ENCODE measurements around the gene LCP1.
"Not testable (repeated sequence)": the region's sequence is repeated elsewhere in the genome, so short reads cannot be mapped to it uniquely, and the experiment has no call there.

Gene LCP1

DNA sequence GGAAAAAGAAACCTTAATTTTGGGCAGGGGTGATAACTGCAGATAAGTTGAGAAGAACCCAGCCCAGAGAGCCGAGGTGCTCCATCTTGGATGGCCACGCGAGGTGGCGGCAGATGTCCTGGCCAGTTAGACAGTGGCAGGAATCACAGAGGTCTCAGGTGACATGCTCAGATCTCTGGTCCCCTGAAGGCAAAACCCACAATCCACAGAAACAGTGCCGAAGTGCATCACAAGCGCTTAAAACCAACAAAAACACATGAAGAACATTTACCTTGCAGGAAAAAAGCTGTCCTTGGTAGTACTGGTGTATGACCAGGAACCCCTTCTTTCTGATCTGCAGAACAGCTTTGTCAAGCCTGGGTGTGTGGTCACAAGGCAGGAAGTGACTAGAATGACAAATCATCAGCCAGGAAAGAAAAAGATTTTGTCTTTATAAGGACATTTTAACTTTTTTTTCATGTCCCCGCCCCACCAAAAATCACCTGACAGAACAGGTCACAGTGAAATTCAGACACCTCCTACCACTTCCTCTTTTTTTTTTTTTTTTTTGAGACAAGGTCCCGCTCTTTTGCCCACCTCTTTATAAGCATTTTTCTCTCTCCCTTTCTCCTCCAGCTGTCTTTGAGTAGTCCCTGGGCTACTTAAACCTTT, at the start of gene LCP1:
LCP1 (minus strand) TSS at position 338 of the 651 bp plus-strand sequence. CDS start 22,515 bp downstream, outside the sequence.
- DNase-seq = peak; percentile 25 to 58 (median 49)

GRCh38 chr13:46229251-46229650, 47.3 kb upstream of the LCP1 start:
- no peak for DNase-seq

- not testable (repeated sequence) for DNase-seq
Observed at GRCh38 chr13:46220234-46220633, 38.3 kb upstream of the LCP1 start.

DNA sequence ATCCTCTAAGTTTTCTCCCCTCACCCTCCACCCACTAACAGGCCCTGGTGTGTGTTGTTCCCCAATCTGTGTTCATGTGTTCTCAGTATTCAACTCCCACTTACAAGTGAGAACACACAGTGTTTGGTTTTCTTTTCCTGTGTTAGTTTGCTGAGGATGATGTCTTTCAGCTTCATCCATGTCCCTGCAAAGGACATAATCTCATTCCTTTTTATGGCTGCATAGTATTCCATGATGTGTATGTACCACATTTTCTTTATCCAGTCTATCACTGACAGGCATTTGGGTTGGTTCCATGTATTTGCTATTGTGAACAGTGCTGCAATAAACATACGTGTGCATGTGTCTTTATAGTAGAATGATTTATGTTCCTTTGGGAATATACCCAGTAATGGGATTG, 32.8 kb upstream of the LCP1 start:
- DNase-seq = not testable (repeated sequence)

GRCh38 chr13:46213242-46213641, 31.3 kb upstream of the LCP1 start:
- DNase-seq = no peak

- peak; percentile 58 to 74 (median 61) for DNase-seq
Observed at GRCh38 chr13:46211483-46212351, 29.7 kb upstream of the LCP1 start, which contains the start of gene LRRC63. LRRC63 (plus strand) TSS chr13:46211928; CDS start chr13:46213035, 1,107 bp downstream.

DNA sequence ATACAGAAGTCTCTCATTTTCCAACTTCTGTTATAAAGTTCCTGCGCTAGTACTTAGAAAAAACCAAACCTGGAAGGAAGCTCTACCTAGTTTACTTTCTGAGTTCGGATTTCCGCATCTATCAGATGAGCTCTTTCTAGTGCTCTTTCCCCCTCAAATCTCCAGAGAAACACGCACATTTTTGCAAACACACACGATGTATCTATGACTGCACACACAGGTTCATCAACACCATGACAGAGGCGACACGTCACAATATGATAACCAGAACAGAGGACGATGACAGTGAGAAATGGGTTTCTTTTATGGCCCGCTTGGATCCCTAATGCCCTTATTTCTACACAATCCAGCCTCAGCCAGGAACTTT, 29.1 kb upstream of the LCP1 start:
- no peak for DNase-seq

GRCh38 chr13:46210362-46211083, 28.5 kb upstream of the LCP1 start:
- no peak for DNase-seq

- no peak for DNase-seq
Observed at GRCh38 chr13:46207828-46208227, 25.9 kb upstream of the LCP1 start.

GRCh38 chr13:46206143-46206542, 24.2 kb upstream of the LCP1 start:
- DNase-seq = no peak

GRCh38 chr13:46202966-46203365, 21.0 kb upstream of the LCP1 start:
- DNase-seq = no peak

DNA sequence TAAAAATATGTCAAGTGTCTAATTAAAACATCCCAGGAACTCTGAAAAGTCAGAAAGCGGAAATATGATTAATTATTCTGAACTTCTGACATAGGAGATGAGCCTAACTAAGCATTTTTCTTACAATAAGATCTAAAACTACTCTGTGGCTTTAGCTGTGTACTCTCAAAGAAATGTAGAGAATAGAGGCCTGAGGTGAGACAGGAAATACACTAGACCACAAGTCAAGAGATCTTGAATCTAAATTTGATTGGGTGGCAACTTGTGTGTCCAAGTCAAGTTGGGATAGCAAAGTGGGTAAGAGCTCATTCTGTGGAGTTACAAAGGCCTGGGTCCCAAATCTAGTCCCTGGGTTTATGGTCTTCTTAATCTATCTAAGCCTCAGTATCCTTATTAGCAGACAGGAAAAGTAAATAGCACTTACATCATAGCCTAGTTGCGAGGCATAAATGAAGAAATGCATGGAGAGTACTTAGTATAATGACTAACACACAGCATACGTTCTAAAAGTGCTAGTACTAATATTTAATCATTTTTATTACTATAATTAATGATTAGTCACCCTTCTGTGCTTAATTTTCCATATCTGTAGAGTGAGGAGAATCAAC, 20.3 kb upstream of the LCP1 start:
- DNase-seq = no peak

- no peak for DNase-seq
Observed at GRCh38 chr13:46198696-46199193, 16.8 kb upstream of the LCP1 start.

- no peak for DNase-seq
Observed at GRCh38 chr13:46197299-46198048, 15.5 kb upstream of the LCP1 start.

DNA sequence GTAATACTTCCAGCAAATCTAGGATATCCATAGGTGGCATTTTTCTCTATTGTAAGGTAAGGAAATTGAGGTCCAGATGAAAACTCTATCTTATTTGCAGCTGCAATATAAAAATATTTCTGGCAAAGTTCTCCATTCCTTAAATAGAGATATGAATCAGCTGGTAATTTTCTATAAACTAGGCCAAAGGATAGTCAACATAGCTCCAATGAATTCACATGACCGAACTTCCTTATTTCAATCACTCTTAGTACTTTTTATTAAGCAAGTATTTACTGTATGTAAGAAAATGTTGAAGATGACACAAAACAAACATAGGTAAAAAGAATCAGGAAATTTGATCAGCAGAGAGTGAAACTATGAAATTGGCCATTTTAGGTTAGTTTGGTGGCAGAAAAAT, 13.0 kb upstream of the LCP1 start:
- DNase-seq = no peak

- no peak for DNase-seq
Observed at GRCh38 chr13:46192412-46192811, 10.4 kb upstream of the LCP1 start.

- DNase-seq = no peak
Observed at GRCh38 chr13:46185634-46186033, 3.7 kb upstream of the LCP1 start.

GRCh38 chr13:46184277-46184699, 2.3 kb upstream of the LCP1 start:
- DNase-seq = peak; percentile 47 to 63 (median 54)

GRCh38 chr13:46183018-46183946, 1.3 kb upstream of the LCP1 start:
- no peak for DNase-seq

- no peak for DNase-seq
Observed at GRCh38 chr13:46182491-46182877, 507 bp upstream of the LCP1 start.

DNA sequence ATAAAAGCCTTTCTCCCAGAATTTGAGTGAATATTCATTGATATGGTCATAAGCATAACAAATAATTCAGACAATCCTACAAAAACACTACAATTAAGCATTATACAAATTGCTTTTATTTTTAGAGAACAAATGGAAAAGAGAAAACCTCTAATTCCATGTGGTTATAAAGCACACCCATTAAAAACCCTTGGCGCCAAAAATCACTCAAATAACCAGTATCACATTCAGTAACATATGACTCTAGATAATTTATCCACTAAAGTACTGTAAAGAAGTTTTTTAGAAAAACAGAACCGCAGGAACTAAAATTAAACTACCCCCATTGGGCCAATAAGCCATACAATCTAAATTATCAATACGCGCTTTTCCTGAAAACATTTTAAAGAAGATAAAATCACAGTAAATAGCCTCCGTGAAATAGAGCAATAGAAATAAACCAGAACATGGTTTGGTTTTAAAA, 569 bp downstream of the LCP1 start:
- DNase-seq = no peak

All from activated CD4-positive, CD25-positive, alpha-beta regulatory T cell (primary cell).